Measurements from ENCODE around the gene TRIM63. TPM values are rescaled to one million over a fixed set of nuclear protein-coding genes. Genes with fewer than 3 reads are reported as not detected.

TRIM63 gene
- total and polyA plus RNA-seq, 2 of the 13 experiments (the other 11 are each of a cell fraction or from before 2014, with no cell fraction given): not detected

DNA sequence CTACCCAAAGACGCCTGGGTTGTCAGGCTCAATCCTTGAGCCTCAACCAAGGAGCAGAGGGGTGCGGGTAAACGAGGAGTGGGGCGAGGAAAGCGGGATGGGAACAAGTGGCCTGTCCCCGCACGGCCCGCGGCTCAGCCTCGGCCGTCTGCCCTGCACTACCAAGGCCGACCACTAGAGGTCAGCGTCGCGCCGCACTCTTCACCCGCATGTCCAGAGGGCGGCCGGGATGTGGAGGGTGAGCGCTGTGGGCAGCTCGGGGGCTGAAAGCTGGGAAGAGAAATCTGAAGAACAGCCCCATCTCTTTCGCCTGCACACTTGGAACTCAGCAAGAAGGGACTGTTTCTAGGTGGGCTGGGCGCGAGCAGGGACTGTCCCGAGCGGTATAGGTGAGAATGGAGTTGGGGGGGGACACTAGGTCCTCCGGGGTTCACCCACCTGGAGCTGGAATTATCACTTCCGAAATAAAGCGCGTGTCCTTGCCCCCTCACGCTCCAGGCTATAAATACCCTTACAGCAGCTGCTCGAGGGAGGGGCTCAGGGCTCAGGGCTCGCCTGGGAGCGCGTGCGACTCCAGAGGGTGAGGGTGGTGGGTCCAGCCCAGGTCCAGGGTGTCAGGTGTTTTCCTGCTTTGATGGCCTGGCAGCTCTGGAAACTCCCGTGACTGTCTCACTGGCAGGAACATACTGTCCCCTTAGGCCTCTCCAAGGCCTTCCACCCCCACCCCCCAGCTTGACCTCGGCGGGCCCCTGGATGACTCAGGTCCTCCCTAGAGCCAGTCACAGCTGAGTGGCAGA is 31.3 kb downstream of the TRIM63 start (continued):
- TF ChIP-seq, protein P1, sequence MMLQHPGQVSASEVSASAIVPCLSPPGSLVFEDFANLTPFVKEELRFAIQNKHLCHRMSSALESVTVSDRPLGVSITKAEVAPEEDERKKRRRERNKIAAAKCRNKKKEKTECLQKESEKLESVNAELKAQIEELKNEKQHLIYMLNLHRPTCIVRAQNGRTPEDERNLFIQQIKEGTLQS (CRISPR knock-in tag; IDR thresholded peaks at IDR 0.05): 0 out of 2 replicates have a peak, but pooled peaks have one; percentile 28
- TF ChIP-seq, protein P2, sequence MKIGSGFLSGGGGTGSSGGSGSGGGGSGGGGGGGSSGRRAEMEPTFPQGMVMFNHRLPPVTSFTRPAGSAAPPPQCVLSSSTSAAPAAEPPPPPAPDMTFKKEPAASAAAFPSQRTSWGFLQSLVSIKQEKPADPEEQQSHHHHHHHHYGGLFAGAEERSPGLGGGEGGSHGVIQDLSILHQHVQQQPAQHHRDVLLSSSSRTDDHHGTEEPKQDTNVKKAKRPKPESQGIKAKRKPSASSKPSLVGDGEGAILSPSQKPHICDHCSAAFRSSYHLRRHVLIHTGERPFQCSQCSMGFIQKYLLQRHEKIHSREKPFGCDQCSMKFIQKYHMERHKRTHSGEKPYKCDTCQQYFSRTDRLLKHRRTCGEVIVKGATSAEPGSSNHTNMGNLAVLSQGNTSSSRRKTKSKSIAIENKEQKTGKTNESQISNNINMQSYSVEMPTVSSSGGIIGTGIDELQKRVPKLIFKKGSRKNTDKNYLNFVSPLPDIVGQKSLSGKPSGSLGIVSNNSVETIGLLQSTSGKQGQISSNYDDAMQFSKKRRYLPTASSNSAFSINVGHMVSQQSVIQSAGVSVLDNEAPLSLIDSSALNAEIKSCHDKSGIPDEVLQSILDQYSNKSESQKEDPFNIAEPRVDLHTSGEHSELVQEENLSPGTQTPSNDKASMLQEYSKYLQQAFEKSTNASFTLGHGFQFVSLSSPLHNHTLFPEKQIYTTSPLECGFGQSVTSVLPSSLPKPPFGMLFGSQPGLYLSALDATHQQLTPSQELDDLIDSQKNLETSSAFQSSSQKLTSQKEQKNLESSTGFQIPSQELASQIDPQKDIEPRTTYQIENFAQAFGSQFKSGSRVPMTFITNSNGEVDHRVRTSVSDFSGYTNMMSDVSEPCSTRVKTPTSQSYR (CRISPR knock-in tag; IDR thresholded peaks at IDR 0.05; ENCODE audit: borderline replicate concordance): peak; percentile 51; the same call in 1 of the 2 replicates
- TF ChIP-seq, protein P3, sequence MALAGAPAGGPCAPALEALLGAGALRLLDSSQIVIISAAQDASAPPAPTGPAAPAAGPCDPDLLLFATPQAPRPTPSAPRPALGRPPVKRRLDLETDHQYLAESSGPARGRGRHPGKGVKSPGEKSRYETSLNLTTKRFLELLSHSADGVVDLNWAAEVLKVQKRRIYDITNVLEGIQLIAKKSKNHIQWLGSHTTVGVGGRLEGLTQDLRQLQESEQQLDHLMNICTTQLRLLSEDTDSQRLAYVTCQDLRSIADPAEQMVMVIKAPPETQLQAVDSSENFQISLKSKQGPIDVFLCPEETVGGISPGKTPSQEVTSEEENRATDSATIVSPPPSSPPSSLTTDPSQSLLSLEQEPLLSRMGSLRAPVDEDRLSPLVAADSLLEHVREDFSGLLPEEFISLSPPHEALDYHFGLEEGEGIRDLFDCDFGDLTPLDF (CRISPR knock-in tag; IDR thresholded peaks at IDR 0.05): no peak
- TF ChIP-seq NR2F1 (CRISPR knock-in tag; IDR thresholded peaks at IDR 0.05) (0 out of 4 replicates have a peak, but pooled peaks of 1 of the 2 experiments have one; percentile 40), MAZ (IDR thresholded peaks at IDR 0.05; ENCODE audit: borderline replicate concordance, low read depth, low read length) (no peak), MAZ (CRISPR knock-in tag; IDR thresholded peaks at IDR 0.05; ENCODE audit: low read depth) (peak; percentile 82), ZNF12 (CRISPR knock-in tag; IDR thresholded peaks at IDR 0.05) (0 out of 2 replicates have a peak, but pooled peaks have one; percentile 11), ZNF558 (CRISPR knock-in tag; IDR thresholded peaks at IDR 0.05; ENCODE audit: borderline replicate concordance) (peak; percentile 37; the same call in 1 of the 2 replicates), ZBTB1 (CRISPR knock-in tag; IDR thresholded peaks at IDR 0.05; ENCODE audit: borderline replicate concordance) (no peak), ZNF383 (CRISPR knock-in tag; IDR thresholded peaks at IDR 0.05; ENCODE audit: borderline replicate concordance) (peak; percentile 82; the same call in 1 of the 2 replicates), NCOA5 (CRISPR knock-in tag; IDR thresholded peaks at IDR 0.05) (no peak)
- TF ChIP-seq, protein P4, sequence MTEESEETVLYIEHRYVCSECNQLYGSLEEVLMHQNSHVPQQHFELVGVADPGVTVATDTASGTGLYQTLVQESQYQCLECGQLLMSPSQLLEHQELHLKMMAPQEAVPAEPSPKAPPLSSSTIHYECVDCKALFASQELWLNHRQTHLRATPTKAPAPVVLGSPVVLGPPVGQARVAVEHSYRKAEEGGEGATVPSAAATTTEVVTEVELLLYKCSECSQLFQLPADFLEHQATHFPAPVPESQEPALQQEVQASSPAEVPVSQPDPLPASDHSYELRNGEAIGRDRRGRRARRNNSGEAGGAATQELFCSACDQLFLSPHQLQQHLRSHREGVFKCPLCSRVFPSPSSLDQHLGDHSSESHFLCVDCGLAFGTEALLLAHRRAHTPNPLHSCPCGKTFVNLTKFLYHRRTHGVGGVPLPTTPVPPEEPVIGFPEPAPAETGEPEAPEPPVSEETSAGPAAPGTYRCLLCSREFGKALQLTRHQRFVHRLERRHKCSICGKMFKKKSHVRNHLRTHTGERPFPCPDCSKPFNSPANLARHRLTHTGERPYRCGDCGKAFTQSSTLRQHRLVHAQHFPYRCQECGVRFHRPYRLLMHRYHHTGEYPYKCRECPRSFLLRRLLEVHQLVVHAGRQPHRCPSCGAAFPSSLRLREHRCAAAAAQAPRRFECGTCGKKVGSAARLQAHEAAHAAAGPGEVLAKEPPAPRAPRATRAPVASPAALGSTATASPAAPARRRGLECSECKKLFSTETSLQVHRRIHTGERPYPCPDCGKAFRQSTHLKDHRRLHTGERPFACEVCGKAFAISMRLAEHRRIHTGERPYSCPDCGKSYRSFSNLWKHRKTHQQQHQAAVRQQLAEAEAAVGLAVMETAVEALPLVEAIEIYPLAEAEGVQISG (CRISPR knock-in tag; IDR thresholded peaks at IDR 0.05): 0 out of 2 replicates have a peak, but pooled peaks have one; percentile 11
- TF ChIP-seq, protein P5, sequence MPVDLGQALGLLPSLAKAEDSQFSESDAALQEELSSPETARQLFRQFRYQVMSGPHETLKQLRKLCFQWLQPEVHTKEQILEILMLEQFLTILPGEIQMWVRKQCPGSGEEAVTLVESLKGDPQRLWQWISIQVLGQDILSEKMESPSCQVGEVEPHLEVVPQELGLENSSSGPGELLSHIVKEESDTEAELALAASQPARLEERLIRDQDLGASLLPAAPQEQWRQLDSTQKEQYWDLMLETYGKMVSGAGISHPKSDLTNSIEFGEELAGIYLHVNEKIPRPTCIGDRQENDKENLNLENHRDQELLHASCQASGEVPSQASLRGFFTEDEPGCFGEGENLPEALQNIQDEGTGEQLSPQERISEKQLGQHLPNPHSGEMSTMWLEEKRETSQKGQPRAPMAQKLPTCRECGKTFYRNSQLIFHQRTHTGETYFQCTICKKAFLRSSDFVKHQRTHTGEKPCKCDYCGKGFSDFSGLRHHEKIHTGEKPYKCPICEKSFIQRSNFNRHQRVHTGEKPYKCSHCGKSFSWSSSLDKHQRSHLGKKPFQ (CRISPR knock-in tag; IDR thresholded peaks at IDR 0.05; ENCODE audit: insufficient replicate concordance): no peak
- TF ChIP-seq, protein P6, sequence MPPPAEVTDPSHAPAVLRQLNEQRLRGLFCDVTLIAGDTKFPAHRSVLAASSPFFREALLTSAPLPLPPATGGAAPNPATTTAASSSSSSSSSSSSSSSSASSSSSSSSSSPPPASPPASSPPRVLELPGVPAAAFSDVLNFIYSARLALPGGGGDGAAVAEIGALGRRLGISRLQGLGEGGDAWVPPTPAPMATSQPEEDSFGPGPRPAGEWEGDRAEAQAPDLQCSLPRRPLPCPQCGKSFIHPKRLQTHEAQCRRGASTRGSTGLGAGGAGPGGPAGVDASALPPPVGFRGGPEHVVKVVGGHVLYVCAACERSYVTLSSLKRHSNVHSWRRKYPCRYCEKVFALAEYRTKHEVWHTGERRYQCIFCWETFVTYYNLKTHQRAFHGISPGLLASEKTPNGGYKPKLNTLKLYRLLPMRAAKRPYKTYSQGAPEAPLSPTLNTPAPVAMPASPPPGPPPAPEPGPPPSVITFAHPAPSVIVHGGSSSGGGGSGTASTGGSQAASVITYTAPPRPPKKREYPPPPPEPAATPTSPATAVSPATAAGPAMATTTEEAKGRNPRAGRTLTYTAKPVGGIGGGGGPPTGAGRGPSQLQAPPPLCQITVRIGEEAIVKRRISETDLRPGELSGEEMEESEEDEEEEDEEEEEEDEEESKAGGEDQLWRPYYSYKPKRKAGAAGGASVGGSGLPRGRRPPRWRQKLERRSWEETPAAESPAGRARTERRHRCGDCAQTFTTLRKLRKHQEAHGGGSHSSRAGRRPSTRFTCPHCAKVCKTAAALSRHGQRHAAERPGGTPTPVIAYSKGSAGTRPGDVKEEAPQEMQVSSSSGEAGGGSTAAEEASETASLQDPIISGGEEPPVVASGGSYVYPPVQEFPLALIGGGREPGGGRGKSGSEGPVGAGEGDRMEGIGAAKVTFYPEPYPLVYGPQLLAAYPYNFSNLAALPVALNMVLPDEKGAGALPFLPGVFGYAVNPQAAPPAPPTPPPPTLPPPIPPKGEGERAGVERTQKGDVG (CRISPR knock-in tag; IDR thresholded peaks at IDR 0.05; ENCODE audit: borderline replicate concordance): no peak
